Endothelial cell of umbilical vein (primary cell): ENCODE data around the gene DCTN4.

ENCODE experiments used
- EZH2 ChIP-seq: IDR thresholded peaks from 2 replicates; pipeline ENCODE4 v1.6.1; 2012; ENCODE audit warnings: borderline replicate concordance, low read depth, mild to moderate bottlenecking, moderate library complexity, low read length, inconsistent platforms; ENCODE audit not compliant: severe bottlenecking
- MYC ChIP-seq: IDR thresholded peaks from one replicate; pipeline ENCODE4 v1.6.1; 2011; ENCODE audit warnings: mild to moderate bottlenecking, low read depth, low read length
- POLR2A ChIP-seq: IDR thresholded peaks from 2 replicates; pipeline ENCODE4 v1.6.1; 2012; ENCODE audit warnings: low read depth, mild to moderate bottlenecking, control low read depth, low read length
- POLR2AphosphoS5 ChIP-seq: IDR thresholded peaks from 2 replicates; pipeline ENCODE4 v1.6.1; 2012; ENCODE audit warnings: low read depth, mild to moderate bottlenecking, control low read depth, low read length, moderate library complexity; ENCODE audit not compliant: insufficient read depth
- TF ChIP-seq, protein P1 (sequence below), 2 donors: IDR thresholded peaks; 1 replicate in 1 of 2; 2 replicates in 1 of 2; pipeline ENCODE4 v1.5.1; 2011; ENCODE audit warnings: low read length in 2 of 2, mild to moderate bottlenecking in 2 of 2, moderate library complexity in 2 of 2, control low read depth in 1 of 2, inconsistent platforms in 1 of 2, low read depth in 1 of 2; ENCODE audit not compliant: insufficient read depth in 1 of 2; ENCODE audit errors: extremely low read depth in 1 of 2
- TF ChIP-seq, protein P2 (sequence below): IDR thresholded peaks from 2 replicates; pipeline ENCODE4 v1.6.1; 2011; ENCODE audit not compliant: insufficient read depth, insufficient read length

DNA sequence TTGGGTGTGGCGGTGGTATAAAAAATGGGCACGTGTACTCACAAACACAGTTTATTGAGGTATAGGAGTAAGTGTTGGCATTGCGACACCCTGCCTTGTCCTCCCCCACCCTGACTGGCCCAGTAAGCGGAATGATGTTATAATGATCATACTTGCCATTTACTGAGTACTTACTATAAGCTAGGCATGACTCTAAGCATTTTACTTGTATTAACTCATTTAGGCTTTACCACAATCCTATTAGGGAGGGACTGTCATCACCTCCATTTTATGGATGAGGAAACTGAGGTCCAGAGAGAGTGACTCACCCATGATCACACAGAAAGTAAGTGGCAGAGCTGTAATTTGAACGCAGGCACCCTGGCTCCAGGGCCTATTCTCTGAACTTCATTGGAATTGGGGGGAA lies 22.0 kb upstream of the DCTN4 start:
- TF ChIP-seq, protein P1, sequence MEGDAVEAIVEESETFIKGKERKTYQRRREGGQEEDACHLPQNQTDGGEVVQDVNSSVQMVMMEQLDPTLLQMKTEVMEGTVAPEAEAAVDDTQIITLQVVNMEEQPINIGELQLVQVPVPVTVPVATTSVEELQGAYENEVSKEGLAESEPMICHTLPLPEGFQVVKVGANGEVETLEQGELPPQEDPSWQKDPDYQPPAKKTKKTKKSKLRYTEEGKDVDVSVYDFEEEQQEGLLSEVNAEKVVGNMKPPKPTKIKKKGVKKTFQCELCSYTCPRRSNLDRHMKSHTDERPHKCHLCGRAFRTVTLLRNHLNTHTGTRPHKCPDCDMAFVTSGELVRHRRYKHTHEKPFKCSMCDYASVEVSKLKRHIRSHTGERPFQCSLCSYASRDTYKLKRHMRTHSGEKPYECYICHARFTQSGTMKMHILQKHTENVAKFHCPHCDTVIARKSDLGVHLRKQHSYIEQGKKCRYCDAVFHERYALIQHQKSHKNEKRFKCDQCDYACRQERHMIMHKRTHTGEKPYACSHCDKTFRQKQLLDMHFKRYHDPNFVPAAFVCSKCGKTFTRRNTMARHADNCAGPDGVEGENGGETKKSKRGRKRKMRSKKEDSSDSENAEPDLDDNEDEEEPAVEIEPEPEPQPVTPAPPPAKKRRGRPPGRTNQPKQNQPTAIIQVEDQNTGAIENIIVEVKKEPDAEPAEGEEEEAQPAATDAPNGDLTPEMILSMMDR (IDR thresholded peaks at IDR 0.05; ENCODE audit: extremely low read depth in 1 of 2, insufficient read depth in 1 of 2, low read depth in 1 of 2, low read length in 2 of 2), result no peak
- TF ChIP-seq EZH2 (no peak), POLR2A (no peak), POLR2AphosphoS5 (no peak), MYC (no peak)
- TF ChIP-seq, protein P2, sequence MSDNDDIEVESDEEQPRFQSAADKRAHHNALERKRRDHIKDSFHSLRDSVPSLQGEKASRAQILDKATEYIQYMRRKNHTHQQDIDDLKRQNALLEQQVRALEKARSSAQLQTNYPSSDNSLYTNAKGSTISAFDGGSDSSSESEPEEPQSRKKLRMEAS, result no peak
